Activated CD8-positive, alpha-beta memory T cell treated with anti-CD3 and anti-CD28 coated beads for 1 hour (primary cell): Measurements from ENCODE around the gene APBA1.
"Not testable (repeated sequence)": the region's sequence is repeated elsewhere in the genome, so short reads cannot be mapped to it uniquely, and the experiment has no call there.

ENCODE experiments used
- DNase-seq, 2 donors: peaks; one replicate each; pipeline ENCODE4 v3.0.0-alpha.2; 2020; ENCODE audit warnings: low read depth in 1 of 2; ENCODE audit errors: extremely low read depth in 1 of 2

The APBA1 gene

DNA sequence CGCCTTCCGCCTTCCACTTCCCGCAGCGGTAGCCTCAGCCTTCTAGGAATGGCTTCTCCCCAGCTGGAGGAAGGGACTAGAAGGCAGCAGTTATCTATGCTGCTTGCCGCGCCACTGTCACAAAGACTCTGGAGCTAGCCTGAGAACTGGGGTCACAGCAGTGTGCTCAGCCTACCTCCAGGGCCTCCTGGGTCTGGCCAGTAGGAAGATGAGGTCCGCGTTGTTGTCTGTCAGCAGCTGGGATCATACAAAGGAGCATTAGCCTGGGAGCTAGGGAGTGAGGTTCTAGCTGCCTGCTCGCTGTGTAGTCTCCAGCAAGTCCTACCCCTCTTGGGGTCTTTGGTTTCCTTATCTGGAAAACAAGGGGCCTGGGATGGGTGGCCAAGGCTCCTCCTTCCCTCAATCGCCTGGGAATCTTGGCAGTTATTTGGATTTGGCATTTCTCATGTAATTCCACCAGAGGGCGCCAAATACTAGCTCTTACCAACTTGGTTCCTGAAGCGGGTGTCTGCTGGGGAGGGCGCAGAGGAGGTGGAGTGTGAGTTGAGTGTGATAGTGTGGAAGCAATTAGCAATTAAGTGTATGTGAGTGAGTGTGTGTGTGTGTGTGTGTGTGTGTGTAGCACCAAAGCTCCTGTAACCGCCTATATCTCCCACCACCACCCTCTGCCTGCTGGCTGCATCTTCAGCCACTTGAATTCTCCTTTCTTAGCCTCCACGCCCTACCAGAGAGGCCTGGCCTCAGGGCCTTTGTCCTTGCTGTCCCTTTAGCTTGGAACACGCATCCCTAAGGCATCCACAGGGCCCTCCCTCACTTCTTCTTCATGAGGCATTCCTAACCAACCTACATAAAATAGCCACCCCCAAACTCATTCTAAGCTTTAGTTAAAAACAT is 250.0 kb downstream of the APBA1 start:
- peak in 1 of 2 donors; percentile 4 for DNase-seq

DNA sequence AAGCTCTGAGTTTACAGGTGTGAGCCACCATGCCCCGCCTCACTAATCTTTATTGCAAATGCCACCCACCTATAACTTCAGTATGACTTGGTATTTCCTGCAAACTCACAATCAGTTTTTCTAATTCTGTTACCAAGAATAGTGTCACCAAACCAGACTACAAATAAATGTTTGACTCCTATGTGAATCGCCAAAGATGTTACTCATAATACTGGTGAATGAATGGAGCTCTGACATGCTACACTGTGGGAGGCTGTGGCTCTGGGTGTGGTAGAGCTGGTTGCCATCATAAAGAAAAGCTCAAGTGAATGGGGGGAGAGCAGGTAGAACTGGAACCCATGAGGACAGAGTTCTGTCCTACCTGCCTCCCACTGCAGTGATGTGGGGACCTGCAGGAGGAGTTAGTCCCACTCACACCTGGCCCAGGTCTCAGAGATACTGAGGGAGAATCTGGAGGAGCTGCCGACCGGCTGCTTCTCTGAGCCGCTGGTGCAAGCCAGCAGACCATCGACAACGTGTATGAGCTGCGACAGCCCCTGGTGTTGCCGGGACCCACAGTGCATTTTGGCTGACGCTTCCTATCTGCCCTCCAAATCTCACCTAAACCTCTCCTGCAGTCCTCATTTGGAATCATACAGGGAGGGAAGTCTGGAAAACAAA is 251.4 kb downstream of the APBA1 start:
- no peak for DNase-seq

DNA sequence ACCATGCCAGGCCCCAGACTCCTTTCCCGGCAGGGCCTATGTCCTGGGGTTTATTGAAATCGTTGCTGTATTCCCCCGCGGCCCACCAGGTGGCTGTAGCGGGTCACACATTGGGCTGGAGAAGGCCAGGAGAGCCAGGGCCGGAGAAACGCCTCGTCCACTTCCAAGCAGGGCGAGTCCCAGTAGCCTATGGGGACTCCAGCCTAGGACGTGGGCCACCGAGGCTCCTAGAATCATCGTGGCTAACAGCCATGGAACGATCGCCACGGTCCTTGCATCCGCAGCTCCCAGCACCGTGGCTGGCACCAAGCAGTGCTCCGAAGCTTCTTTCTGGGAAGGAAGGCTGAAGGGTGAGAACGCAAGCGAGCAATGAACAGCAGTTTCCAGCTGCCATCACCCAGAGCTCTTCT is 259.4 kb downstream of the APBA1 start:
- DNase-seq: no peak

DNA sequence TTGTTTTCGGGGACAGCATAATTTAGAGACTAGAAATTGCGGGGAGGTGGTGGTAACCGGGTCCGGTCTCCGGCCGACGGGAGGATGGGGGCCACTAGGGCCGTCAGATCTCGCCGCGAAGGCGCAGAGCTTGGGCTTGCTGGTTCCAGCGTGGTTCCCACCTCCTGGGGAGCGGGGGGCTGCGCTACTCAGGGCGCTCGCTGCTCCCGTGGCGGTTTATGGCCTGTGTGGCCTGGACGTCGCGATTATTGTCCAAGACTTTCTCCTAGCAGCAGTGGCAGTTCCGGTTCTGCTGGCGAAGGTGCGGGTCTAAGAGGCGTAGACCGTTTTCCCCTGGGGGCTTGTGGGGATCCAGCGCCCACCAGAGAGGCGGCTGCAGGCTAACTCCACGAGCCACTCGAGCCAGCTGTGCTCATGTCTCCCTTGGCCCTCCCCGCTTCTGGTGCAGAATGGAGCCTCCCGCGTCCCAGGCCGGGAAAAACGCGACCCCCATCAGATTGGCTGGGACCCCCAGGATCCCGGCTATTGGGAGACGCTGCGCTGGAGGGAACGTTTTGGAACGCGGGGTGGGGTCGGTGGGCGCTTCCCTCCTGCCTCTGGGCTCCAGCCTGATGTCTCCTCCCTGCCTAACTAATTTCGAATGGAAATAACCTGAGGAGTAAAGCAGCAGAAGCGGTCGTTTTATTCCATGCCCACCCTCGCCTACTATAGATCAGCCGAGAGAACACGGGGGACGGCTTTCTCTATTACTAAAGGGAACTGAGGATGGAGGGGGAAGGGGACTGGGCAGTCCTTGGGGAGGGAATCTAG is 260.0 kb downstream of the APBA1 start:
- no peak for DNase-seq

DNA sequence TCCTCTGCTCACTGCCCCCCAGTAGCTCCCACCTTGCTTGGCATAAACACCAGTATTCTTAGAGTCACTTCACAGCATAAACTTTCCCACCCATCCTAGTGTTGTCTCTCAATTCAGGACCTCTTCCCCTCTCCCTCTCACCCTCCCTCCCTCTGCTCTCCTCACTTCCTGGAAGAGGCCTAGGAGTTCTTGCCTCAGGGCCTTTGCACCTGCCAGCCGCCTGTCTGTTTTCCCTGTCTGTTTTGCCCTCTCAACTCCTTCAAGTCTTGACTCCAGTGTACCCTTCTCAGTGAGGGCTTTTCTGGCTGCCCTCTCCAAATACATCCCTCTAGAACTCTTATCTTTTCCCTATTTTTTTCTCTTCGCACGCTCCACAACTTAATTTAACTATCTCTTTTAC is 260.9 kb downstream of the APBA1 start:
- no peak for DNase-seq

DNA sequence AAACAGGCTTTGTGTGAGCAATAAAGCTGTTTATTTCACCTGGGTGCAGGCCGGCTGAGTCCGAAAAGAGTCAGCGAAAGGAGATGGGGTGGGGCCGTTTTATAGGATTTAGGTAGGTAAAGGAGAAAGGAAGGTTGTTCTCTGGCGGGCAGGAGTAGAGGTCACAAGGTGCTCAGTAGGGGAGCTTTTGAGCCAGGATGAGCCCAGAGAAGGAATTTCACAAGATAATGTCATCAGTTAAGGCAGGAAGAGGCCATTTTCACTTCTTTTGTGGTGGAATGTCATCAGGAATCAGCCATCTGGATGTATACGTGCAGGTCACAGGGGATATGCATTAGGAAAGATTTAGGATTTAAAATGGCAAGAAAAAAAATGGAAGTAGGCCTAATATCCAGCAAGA is 262.2 kb downstream of the APBA1 start:
- not testable (repeated sequence) for DNase-seq

DNA sequence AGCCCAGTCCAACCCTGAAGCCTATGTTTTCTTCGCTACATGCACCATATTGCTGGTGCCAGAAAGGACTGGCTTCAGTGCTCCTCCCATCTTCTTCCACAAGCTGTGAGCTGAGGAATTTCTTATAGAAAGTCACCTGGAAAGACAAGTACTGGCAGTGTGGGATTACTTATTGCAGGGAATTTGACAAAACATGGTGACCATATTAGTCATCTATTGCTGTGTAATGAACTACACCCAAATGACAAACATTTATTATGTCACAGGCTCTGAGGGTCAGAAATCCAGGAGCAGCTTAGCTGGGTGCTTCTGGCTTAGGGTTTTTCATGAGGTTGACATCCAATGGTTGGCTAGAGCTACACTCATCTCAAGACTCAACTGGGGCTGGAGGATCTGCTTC is 271.7 kb downstream of the APBA1 start:
- DNase-seq: no peak

DNA sequence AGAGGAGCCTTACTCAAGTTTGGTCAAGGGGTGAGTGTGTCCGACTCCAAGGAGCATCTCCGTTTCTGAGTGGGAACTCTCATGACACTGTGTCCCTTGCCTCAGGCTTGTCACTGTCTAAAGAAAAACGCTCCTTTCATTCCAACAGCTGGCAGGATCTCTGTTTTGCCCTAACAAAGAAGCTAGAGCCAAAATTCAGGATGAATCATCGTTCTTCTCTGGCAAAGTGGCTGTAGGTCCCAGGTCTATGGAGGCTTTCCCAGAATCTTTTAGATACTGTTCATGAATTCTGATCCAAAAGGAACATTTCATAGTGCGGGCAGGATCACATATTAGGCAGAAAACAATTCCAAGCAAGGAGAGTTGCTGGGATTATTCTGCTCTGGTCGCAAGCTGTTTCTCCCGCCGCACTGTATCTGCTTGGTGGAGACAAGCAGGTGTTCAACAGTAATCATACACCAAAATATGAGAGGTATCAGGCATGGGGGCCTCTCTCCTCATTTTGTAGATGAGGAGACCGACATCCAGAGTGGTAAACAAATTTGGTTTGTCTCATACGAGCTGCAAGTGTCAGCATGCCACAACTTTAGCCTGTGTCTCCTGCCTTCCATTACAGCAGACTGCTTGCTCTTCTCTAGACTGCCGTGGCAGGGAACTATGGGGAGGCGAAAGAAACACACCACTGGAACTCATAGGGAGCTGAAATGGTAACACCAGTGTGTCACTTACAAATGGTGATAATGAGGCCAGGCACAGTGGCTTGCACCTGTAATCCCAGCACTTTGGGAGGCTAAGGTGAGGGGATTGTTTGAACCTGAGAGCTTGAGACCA is 274.6 kb downstream of the APBA1 start:
- no peak for DNase-seq

DNA sequence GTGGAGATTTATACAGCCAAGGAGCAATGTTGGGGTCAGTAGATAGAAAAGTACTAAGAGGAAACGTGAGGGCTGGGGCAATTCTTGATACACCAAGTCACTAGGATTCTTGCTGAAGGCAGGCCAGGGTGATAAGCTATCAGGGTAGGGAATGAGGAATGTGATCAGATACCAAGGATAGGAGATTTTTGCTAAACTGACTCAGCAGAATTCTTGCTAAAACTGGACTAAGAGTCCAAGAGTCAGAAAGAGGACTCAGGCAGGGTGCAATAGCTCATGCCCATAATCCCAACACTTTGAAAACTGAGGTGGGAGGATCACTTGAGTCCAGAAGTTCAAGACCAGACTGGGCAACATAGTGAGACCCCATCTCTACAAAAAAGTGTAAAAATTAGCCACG is 275.4 kb downstream of the APBA1 start:
- DNase-seq: no peak

DNA sequence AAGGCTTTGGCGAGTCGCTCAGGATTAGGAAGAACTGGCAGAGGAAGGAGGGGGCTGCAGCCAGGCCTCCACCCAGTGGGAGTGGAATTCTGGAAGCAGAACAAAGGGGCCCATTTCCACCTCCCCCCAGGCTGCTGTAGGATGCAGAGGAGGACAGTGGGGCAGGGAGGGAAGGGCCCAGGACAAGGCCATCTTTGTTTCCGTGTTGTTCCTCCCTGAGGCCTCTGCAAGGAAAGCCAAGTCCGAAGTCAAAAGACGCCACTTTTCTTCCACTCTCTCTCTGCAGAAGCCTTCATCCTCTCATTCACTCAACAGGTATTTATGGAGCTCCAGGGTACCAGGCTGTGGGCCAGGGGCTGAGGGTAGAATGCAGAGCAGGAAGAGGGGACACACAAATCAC is 276.5 kb downstream of the APBA1 start:
- DNase-seq: no peak

DNA sequence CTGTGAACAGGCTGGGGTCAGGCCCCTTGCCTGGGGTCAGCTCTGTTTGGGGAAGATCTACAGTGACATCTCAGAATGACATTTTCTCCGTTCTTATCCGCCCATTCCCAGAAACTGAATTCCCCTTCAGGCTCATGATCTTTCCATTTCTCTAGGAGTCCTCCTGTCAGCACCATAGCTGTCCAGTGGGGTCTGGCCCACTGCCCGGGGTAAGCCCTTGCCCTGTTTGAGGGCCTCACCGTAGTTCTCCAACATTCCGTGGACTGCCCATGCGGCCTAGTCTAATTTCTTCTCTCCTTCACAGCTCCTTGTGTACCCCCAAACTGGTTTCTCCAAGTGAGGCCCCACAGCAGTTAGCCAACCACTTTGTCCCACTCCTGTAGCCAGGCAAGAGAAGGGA is 278.7 kb downstream of the APBA1 start:
- no peak for DNase-seq

DNA sequence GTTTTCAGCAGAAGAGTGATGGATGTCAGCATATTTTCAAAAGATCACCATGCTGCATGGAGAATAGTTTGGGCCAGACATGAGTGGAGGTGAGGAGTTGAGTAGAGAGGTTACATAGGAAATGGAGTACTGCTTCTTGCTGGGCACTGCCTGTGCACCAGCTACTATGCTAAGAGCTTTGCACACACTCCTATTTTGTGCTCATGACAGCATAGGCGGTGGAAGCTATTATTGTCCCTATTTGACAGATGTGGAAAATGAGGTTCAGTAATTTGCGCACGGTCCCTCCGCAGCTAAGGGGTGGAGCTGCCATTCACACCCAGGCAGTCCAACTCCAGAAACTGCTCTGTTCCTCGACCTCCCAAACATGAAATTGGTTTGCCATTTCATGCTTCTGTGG is 279.3 kb downstream of the APBA1 start:
- no peak for DNase-seq

DNA sequence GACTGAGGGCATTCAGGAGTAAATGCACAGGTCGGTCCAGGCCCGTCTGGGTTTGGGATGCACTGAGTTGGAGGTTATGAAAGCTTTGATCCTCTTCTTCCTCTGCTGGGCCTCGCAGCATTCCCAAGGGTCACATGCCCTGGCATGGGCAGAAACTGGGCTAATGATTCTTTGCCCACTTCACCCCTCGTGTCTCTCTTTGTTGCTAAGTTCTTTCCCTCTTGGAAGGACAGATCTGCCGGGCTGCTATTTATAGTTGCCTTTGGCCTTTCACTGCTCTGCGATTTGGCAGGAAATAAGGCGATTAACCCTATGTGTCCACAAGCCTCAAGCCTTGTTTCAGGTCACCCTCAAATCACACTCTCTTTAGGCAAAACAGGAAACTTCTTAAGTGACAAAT is 280.2 kb downstream of the APBA1 start:
- DNase-seq: no peak

DNA sequence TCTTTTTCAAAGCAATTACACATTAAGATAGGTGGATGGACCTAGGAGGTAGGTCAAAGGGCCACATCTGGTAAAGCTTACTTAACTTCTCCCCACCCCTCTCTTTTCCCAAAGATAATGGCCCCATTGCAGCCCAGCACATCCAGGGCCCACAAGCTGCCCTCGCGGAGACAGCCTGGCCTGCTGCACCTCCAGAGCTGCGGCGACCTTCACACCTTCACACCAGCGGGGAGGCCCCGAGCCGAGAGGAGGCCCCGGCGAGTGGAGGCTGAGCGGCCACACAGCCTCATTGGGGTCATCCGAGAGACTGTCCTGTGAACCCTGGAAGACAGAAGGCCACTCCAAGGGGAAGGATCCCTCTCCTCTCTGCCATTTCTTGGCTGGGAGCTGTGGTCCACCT is 280.7 kb downstream of the APBA1 start:
- no peak for DNase-seq

DNA sequence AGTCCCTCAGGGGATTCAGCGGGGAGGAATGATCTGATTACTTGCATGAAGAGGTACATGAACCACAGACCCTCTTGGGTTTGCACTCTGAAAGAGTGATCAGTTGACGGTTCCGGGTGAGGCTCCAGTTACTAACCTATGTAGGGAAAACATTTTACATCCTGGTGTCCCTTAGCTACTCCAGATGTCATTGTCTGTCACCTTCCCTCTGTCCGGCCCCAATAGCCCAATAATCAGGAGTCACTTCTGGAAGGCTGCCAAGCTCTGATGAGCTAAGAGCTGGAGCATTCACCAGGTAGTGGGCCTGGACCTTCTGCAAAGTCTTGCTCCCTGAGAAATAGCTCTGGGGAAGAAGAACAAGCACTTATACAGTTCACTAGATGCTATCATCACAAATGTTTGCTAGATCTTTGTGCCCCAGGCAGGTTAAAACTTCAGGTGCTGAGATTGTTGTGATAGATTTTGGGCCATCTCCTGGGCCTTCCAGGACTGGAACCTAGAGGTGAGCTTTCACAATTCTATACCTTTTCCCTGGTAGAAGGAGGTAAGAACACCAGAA is 282.7 kb downstream of the APBA1 start:
- no peak for DNase-seq

DNA sequence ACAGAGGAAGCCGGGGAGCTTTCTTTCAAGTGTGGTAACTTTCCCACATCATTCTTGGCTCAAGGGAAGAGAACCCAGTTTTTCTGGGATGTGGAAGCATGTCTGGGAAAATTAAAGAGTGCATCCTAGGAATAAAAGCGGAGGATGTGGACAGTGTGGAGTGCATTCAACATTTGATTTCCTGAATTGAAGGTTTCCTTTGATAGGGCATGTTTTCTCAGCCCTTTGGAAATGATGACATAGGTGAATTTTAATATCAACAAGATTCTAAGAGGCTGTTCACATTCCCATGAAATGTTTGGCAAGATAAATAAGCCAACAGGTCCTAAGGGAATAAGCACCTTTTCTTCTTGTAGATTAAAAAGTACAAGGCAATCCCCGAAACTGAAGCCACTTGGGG is 283.6 kb downstream of the APBA1 start:
- DNase-seq: no peak

DNA sequence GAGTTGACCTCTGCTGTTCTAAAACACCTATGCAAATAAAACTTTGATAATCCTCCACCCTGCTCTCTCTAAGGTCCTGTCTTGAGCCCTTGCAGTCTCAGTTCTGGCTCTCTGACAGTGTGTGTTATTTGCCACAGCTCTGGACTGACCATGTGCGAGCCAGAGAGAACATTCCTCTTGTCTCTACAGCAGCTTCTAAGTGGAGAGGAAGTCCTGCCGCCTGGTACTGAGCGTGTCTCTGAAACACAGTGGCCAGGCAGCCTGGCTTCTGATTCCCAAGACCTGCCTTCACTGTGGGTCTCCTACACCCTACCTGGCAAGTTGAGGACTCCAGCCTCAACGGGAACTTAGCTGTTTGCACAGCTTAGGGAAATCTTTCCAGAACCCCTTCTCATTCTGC is 285.5 kb downstream of the APBA1 start:
- no peak for DNase-seq

DNA sequence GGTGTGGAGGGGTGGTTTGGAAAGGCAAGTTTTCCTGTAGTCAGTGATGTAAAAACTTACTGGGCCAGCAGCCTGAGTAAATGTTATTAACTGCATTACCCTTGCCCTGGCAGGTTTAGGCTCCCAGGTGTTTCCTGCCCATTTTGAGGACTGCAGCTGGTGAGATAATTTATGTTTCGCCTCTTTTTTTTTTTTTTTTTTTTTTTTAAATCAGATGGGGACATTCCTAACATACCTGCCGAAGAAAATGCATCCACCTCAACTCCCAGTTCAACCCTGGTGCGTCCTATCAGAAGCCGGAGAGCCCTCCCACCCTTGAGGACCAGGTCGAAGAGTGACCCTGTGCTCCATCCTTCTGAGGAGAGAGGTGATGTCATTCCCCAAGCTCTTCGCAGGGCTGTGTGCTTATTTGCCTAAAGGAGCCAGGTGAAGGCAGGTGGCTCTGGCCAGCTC is 286.6 kb downstream of the APBA1 start:
- no peak for DNase-seq

DNA sequence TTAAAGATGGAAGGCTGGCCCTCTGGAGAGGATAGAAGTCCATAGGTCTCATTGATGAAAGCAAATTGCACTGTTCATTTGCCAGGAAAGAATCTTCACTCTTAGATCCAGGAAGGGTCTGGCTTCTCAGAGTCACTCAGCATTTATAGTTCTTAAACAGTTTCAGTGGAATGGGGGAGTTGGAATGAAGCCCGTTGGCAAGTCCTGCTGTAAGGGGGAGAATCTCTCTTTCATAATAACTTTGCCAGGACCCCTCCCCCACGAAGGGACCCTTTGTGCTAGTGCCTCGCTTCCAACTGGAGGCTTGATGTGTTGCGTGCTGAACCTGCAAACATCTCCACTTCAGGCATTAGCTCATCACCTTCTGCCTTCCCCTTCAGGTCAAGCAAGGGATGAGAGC is 290.0 kb downstream of the APBA1 start:
- no peak for DNase-seq

DNA sequence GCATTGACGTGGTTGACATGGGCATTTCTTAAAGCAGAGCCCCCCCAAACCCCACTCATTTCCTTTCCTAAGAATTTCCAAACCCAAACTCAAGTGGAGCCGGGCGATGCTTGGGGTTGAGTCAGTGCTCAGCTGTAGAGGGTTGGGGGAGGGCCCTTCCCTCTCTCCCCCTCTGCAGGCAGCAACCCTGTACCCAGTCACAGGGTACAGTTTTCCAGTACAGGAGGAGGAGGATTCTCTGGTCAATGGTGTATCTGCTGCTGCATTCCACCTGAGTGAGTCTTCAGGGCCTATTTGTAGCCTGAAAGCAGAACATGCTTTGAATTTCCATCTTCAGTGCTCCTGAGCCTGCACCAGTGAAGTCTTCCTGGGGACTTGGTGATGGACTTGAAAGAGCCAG is 291.4 kb downstream of the APBA1 start:
- no peak for DNase-seq
